ENCODE data around the gene VMP1.

The VMP1 gene

GRCh38 chr17:59696682-59697277 lies 10.7 kb upstream of the VMP1 start:
- TF ChIP-seq Cebpa-rat (IDR thresholded peaks at IDR 0.05): no peak
- H3K27ac ChIP-seq: no peak overlapping the region
- no peak overlapping the region for H3K4me3 ChIP-seq
- peaks cover 89 to 100% (median 100%) of the 10 kb centered on the region in 11 experiments; a peak in 21 of 22 replicates for H4K20me1 ChIP-seq
- no peak overlapping the region for H3K9ac ChIP-seq
- H3K9me3 ChIP-seq (replicated peaks in 1 of 11): no peaks in the 10 kb centered on the region
- peaks cover 0 to 19% (median 0%) of the 10 kb centered on the region in 10 experiments; a peak in 2 of 20 replicates for H3K4me1 ChIP-seq
- no peaks in the 10 kb centered on the region for H3K27me3 ChIP-seq
- no peak overlapping the region for H3K4me2 ChIP-seq
- H3K36me3 ChIP-seq: peaks cover 93 to 100% (median 98%) of the 10 kb centered on the region in 11 experiments

DNA sequence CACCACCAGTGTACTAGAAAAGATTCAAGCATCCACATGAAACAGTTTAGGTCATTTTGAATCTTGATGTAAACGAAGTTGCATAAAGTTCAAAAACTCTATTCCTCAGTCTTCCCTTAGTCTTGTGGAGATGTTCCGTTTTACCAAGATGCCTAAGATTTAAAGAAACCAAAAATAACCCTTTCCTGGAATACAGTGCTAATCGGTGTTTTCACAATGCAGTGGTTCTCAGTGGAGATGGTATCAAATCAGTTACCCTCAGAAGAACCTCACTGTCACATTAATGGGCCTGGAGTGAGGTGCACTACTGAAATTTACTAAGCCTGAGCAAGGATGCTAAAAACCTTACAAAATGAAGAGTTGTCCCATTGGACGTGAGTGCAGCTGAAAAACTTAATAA lies 9.3 kb upstream of the VMP1 start:
- no peak overlapping the region for H3K4me2 ChIP-seq
- peaks cover 80 to 100% (median 98%) of the 10 kb centered on the region in 11 experiments for H3K36me3 ChIP-seq
- H3K4me1 ChIP-seq: peaks cover 0 to 33% (median 0%) of the 10 kb centered on the region in 10 experiments; a peak in 6 of 20 replicates
- H3K27ac ChIP-seq: no peak overlapping the region
- no peak for TF ChIP-seq Cebpa-rat (IDR thresholded peaks at IDR 0.05)
- H3K9ac ChIP-seq: no peak overlapping the region
- H3K4me3 ChIP-seq: no peak overlapping the region
- H3K27me3 ChIP-seq: no peaks in the 10 kb centered on the region
- no peaks in the 10 kb centered on the region for H3K9me3 ChIP-seq (replicated peaks in 1 of 11)
- peaks cover 97 to 100% (median 100%) of the 10 kb centered on the region in 11 experiments; a peak in 21 of 22 replicates for H4K20me1 ChIP-seq

GRCh38 chr17:59699218-59699617 lies 8.2 kb upstream of the VMP1 start:
- Histone ChIP-seq H3K4me1 (peaks cover 0 to 44% (median 6%) of the 10 kb centered on the region in 10 experiments; a peak in 10 of 20 replicates), H3K9ac (no peak overlapping the region), H4K20me1 (peaks cover 98 to 100% (median 100%) of the 10 kb centered on the region in 11 experiments; a peak in 21 of 22 replicates), H3K36me3 (peaks cover 78 to 100% (median 97%) of the 10 kb centered on the region in 11 experiments), H3K9me3 (replicated peaks in 1 of 11) (no peaks in the 10 kb centered on the region), H3K4me3 (no peak overlapping the region), H3K27me3 (no peaks in the 10 kb centered on the region), H3K4me2 (no peak overlapping the region), H3K27ac (no peak overlapping the region)
- no peak for TF ChIP-seq Cebpa-rat (IDR thresholded peaks at IDR 0.05)

DNA sequence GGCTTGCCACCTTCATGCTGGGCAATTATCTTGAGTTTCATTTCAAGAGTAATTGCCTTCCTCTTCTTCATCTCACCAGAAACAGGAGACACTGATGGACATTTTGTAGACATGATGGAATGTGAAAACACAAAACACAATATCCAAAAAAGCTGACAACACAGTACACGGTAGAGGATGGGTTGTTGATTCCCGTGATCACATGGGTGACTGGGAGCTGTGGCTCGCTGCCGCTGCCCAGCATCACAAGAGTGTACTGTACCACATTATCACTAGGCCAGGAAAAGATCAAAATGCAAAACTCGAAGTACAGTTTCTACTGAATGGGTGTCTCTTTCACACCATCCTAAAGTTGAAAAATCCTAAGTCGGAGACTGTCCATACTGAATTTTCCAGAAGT lies 7.7 kb upstream of the VMP1 start:
- Histone ChIP-seq H3K36me3 (peaks cover 73 to 100% (median 96%) of the 10 kb centered on the region in 11 experiments), H3K4me3 (no peak overlapping the region), H4K20me1 (peaks cover 98 to 100% (median 100%) of the 10 kb centered on the region in 11 experiments; a peak in 21 of 22 replicates), H3K27ac (no peak overlapping the region), H3K4me2 (no peak overlapping the region), H3K9ac (no peak overlapping the region), H3K9me3 (replicated peaks in 1 of 11) (no peaks in the 10 kb centered on the region), H3K4me1 (peaks cover 0 to 49% (median 11%) of the 10 kb centered on the region in 10 experiments; a peak in 14 of 20 replicates), H3K27me3 (no peaks in the 10 kb centered on the region)
- TF ChIP-seq Cebpa-rat (IDR thresholded peaks at IDR 0.05): no peak

DNA sequence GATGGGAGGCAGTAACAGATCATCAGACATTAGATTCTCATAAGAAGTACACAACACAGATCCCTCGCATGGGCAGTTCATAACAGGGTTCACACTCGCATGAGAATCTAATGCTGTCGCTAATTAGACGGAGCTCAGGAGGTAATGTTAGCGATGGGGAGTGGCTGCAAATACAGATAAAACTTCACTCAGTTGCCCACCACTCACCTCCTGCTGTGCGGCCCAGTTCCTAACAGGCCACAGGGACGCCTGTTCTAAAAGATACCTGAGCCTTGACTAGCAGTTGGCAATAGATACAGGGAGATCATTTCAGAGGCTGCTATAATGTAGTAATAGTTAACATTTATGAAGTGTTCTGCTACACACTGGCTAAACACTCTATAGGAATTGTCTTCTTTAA lies 5.2 kb upstream of the VMP1 start:
- Histone ChIP-seq H3K4me1 (peaks cover 15 to 55% (median 26%) of the 10 kb centered on the region in 10 experiments), H3K4me2 (0 out of 22 replicates have a peak overlapping the region, but pooled peaks of 2 of the 11 experiments have one; percentile 5 to 40), H4K20me1 (peaks cover 76 to 89% (median 86%) of the 10 kb centered on the region in 11 experiments; a peak in 21 of 22 replicates), H3K27ac (no peak overlapping the region), H3K27me3 (no peaks in the 10 kb centered on the region), H3K9me3 (replicated peaks in 1 of 11) (no peaks in the 10 kb centered on the region), H3K4me3 (no peak overlapping the region), H3K9ac (no peak overlapping the region), H3K36me3 (peaks cover 47 to 85% (median 77%) of the 10 kb centered on the region in 11 experiments)
- TF ChIP-seq Cebpa-rat (IDR thresholded peaks at IDR 0.05): no peak

- peaks cover 34 to 80% (median 50%) of the 10 kb centered on the region in 10 experiments for H3K4me1 ChIP-seq
- H3K36me3 ChIP-seq: peaks cover 15 to 28% (median 24%) of the 10 kb centered on the region in 11 experiments; a peak in 20 of 22 replicates
- peak overlapping the region; percentile 89 to 99 (median 93) for H3K27ac ChIP-seq
- H3K4me3 ChIP-seq: peak overlapping the region; percentile 74 to 92 (median 86)
- no peaks in the 10 kb centered on the region for H3K27me3 ChIP-seq
- peak overlapping the region; percentile 79 to 97 (median 89) for H3K4me2 ChIP-seq
- no peak for TF ChIP-seq Cebpa-rat (IDR thresholded peaks at IDR 0.05)
- H4K20me1 ChIP-seq: peaks cover 24 to 81% (median 53%) of the 10 kb centered on the region in 11 experiments; a peak in 20 of 22 replicates
- peak overlapping the region; percentile 89 to 99 (median 94) for H3K9ac ChIP-seq
- no peaks in the 10 kb centered on the region for H3K9me3 ChIP-seq (replicated peaks in 1 of 11)
Measured at GRCh38 chr17:59707971-59708430, 547 bp downstream of the VMP1 start.

GRCh38 chr17:59711936-59712335 lies 4.5 kb downstream of the VMP1 start:
- Histone ChIP-seq H3K4me2 (peak overlapping the region in 4 of 11 experiments; percentile 47 to 90 (median 72); a peak in 6 of 22 replicates), H3K4me1 (peaks cover 13 to 79% (median 25%) of the 10 kb centered on the region in 10 experiments), H3K36me3 (peaks cover 0 to 28% (median 7%) of the 10 kb centered on the region in 11 experiments; a peak in 14 of 22 replicates), H3K27ac (no peak overlapping the region), H3K4me3 (no peak overlapping the region), H4K20me1 (peaks cover 8 to 90% (median 49%) of the 10 kb centered on the region in 11 experiments; a peak in 19 of 22 replicates), H3K9ac (no peak overlapping the region), H3K9me3 (replicated peaks in 1 of 11) (no peaks in the 10 kb centered on the region), H3K27me3 (no peaks in the 10 kb centered on the region)
- TF ChIP-seq Cebpa-rat (IDR thresholded peaks at IDR 0.05): no peak

DNA sequence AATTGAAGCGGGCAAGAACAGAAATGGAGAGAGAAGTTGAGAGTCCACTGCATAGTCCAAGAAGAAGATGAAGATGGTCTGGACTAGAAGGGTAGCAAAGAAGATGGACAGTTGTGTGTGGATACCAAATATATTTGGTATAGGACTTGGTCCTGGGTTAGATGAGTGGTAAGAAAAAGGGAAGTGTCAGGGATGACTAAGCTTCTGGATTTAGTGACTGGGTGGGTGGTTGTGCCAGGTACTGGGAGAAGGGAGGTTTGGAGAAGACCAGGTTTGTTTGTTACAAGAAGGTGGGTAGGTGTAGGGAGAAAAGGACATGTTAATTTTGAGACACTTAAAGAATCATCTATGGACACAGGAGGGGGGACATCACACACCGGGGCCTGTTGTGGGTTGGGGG lies 5.4 kb downstream of the VMP1 start:
- Histone ChIP-seq H3K9me3 (replicated peaks in 1 of 11) (no peaks in the 10 kb centered on the region), H3K4me1 (peaks cover 13 to 86% (median 25%) of the 10 kb centered on the region in 10 experiments), H3K27me3 (no peaks in the 10 kb centered on the region), H3K36me3 (peaks cover 0 to 37% (median 16%) of the 10 kb centered on the region in 11 experiments; a peak in 16 of 22 replicates), H3K27ac (no peak overlapping the region), H3K4me2 (peak overlapping the region in 8 of 11 experiments; percentile 3 to 90 (median 48); a peak in 13 of 22 replicates), H3K9ac (no peak overlapping the region), H4K20me1 (peaks cover 13 to 98% (median 59%) of the 10 kb centered on the region in 11 experiments; a peak in 20 of 22 replicates), H3K4me3 (no peak overlapping the region)
- TF ChIP-seq Cebpa-rat (IDR thresholded peaks at IDR 0.05): no peak

DNA sequence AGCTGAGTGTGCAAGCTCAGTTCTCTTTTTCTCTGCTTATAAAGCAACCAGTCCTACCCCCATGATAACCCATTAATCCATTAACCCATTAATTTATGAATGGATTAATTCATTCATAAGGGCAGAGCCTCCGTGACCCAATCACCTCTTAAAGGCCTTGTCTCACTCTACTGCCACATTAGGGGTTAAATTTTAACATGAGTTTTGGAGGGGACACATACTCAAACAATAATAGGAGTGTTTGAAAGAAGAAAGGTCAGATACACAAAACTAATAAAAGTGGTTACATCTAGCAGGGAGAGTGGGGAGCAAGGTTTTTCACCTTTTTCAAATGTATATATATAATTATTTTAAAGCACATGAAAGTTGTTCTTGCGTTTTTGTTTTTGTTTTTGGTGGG lies 6.8 kb downstream of the VMP1 start:
- Histone ChIP-seq H4K20me1 (peaks cover 13 to 99% (median 66%) of the 10 kb centered on the region in 11 experiments; a peak in 20 of 22 replicates), H3K27me3 (no peaks in the 10 kb centered on the region), H3K27ac (no peak overlapping the region), H3K4me1 (peaks cover 3 to 87% (median 15%) of the 10 kb centered on the region in 10 experiments; a peak in 19 of 20 replicates), H3K9me3 (replicated peaks in 1 of 11) (no peaks in the 10 kb centered on the region), H3K9ac (no peak overlapping the region), H3K4me3 (no peak overlapping the region), H3K4me2 (peak overlapping the region in 2 of 11 experiments; percentile 20 to 53; a peak in 2 of 22 replicates), H3K36me3 (peaks cover 0 to 49% (median 21%) of the 10 kb centered on the region in 11 experiments; a peak in 16 of 22 replicates)
- TF ChIP-seq Cebpa-rat (IDR thresholded peaks at IDR 0.05): no peak

Data from BLaER1 treated with 17β-estradiol and CSF1 and Interleukin-3, amounts not matched to agents 10 nM and 100 nM (cell line).